ENCODE measurements around the gene ADNP2.
"Not testable (repeated sequence)": the region's sequence is repeated elsewhere in the genome, so short reads cannot be mapped to it uniquely, and the experiment has no call there.

The ADNP2 gene

DNA sequence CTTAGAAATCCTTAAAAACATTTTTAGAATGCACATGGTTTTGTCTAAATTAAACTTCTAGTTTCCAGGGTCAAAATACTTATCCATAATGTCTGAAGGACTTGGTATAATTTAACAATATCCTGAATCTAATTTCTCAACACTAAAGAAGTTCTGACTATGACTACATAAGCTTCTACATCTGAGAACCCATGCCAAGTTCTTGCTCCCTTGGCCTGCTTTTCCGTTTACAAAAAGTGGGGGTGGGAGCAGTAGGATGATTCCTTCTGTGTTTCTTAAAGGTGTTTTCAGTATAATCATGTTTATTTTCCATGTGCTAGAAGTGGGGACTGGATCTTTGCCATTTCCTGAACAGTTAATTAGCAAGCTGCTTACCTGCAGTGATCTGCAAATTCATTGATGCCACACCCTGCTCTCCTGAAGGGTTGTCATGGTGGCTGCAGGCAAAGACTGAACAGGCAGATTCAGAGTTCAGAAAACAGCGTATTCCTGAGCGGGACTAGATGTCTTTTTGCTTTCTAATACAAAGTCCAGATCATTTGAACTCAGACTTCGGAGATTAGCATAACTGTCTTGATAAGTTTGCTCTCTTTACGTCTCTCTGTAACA, 36.2 kb downstream of the ADNP2 start:
- DNase-seq (ENCODE audit: low read depth) = no peak

- DNase-seq (ENCODE audit: low read depth) = no peak
Observed at GRCh38 chr18:80147037-80147417, 38.0 kb downstream of the ADNP2 start.

DNA sequence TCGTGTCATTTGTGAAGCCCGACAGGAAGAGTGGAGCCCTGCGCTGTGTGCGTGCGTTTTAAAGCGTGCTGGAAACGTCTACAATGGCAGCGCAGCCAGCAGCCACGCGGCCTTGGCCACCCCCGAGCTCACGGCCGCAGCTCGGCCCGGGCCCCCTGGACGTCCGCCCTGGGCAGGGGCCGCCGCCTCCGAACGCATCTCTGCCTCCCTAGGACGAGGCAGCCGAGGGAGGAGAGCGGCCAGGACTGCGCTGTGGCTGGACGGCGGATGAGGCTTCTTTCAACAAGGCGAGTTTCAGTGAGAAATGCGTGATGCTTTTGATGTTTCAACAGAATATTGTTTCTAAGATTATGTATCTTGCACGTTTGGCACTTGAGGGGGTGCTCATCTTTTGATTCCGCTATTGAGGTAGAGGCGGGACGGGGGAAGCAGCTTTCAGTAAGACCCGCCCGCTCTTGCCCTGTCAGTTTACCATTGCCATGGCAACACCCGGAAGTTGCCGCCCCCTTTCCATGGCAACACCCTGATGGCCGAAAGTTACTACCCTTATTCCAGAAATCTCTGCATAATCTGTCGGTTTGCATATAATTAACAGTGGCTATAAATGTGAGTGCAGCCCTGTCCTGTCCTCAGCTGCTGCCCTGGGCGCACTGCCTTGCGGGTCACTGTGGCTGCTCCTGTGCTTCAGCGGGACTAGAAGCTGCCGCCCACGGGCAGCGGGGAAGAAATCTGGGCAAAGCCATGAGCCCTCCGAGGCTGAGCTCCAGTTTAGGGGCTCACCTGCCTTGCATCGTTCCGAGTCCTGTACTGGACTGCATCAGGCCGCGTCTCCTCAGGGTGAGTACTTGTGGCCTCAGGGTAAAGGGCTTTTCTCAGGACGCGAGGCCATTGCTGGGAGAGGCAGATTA, 38.6 kb downstream of the ADNP2 start:
- peak; percentile 69 for DNase-seq (ENCODE audit: low read depth)

- no peak for DNase-seq (ENCODE audit: low read depth)
Observed at GRCh38 chr18:80148326-80149199, 39.5 kb downstream of the ADNP2 start.

- DNase-seq (ENCODE audit: low read depth) = no peak
Observed at GRCh38 chr18:80149667-80150066, 40.6 kb downstream of the ADNP2 start.

DNA sequence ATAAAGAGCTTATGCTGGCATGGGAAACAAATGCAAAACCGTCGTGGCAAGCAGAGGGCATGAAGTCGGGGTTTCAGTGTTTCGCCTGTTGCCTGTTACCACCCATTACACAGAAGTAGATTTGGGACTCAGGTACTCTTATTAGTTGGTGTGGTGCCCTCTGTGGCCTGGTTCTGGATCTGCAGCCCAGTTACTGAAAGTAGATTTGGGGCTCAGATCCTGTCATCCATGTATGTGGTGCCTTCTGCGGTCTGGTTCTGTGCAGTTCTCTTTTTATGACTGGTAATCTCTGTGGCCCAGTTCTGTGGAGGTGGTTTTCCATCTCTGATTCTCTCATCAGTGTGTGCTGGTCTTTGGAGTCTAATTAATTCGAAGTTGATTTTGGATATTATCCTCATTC, 45.2 kb downstream of the ADNP2 start:
- DNase-seq (ENCODE audit: low read depth) = no peak

GRCh38 chr18:80157708-80158343, 48.8 kb downstream of the ADNP2 start:
- DNase-seq (ENCODE audit: low read depth) = peak; percentile 67

GRCh38 chr18:80158365-80158764, 49.3 kb downstream of the ADNP2 start:
- DNase-seq (ENCODE audit: low read depth) = no peak

DNA sequence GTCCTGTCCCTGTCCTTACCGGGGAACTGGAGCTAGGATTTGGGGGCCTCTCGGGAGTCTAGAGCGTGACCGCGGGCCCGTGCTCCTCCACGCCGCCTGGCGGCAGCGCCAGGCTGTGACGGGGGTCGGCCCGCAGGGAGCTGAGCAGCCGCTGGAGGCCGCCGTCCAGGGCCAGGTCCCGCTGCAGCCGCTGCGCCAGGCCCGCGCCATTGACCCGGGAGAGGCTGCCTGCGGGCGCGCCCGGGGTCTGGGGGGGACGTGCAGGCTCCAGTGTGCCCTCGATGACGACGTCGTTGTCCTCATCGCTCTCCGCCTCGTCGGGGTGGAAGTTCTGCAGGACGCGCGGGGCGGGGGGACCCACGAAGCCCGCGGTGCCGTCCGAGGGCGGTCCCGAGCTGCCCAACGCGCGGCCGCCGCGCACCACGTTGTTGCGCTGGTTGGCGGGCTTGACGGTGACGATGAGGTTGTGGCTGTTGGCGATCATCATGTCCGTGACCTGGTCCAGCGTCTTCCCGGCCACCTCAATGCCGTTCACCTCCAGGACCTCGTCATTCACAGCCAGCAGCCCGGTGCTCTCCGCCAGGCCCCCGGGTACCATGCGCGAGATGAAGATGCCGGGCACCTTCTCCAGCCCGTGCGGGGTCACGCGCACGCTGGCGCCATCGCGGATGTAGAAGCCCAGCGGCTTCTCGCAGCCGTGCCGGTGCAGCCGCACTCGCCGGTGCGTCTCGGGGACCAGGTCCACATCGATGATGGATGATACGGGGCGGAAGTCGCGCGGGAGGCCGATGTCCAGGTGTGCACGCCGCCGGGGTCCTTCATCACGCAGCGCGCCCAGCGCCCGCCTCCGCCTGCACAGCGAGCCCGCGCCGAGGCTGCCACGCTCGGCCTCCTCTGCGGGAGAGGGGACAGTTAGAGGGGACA, 50.9 kb downstream of the ADNP2 start:
- no peak for DNase-seq (ENCODE audit: low read depth)

- no peak for DNase-seq (ENCODE audit: low read depth)
Observed at GRCh38 chr18:80161781-80162417, 52.8 kb downstream of the ADNP2 start.

DNA sequence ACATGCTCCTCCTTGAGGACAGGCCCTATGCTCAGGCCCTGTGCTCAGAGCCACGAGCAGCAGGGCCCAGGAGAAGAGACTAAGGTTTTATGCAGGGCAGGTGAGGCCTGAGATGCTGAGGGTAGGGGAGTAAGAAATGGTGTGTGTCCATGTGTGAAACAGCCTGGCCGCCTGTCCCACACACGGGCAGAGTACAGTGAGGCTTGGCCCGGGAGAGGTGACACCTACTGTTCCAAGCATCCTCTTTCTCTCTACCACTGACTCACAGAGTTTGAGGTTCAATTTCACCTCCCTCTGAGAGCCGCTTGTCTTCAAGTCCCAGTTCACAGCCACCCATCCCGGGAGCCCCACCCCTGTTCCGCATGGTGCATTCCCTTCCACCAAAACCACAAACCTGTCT, 54.1 kb downstream of the ADNP2 start:
- no peak for DNase-seq (ENCODE audit: low read depth)

GRCh38 chr18:80164727-80165355, 55.8 kb downstream of the ADNP2 start:
- not testable (repeated sequence) for DNase-seq (ENCODE audit: low read depth)

DNA sequence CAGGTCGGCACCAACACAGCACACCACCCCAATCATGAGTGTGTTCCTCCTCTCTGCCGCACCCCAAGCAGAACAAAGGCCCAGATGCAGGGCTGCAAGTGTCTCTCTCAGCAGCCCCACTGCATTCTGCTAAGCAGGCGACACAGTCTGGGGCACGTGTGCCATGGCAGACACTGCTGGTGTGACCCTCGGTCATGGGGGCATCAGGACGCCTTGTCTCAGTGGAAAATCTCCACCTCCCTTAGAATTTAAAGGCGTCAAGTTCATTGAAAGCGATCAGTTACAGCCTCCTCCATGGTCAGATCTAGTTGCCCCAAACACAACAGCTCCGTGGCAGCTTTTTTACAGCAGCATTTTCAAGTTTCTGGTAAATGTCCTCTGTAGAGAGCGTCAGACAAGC, 57.2 kb downstream of the ADNP2 start:
- no peak for DNase-seq (ENCODE audit: low read depth)

DNA sequence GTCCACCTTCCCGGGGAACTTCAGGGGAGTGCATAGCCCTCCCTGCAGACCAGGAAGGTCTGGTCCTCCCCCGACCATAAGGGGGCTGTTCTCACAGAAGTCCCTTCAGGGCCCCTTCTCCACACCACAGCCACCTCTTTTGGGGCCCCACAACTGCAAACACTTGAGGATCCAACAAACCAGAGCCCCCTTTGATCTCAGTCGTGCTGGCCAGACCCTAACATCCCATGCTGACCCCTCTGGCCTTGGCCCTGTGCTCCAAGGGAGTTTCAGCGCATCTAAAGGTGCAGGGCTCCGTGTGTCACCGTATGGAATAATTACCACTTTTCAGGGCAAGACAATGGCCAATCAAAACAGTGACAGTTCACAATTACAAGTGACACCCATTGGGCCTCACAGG, 57.7 kb downstream of the ADNP2 start:
- no peak for DNase-seq (ENCODE audit: low read depth)

- no peak for DNase-seq (ENCODE audit: low read depth)
Observed at GRCh38 chr18:80167331-80167730, 58.3 kb downstream of the ADNP2 start.

GRCh38 chr18:80167931-80168330, 58.9 kb downstream of the ADNP2 start:
- DNase-seq (ENCODE audit: low read depth) = no peak

- no peak for DNase-seq (ENCODE audit: low read depth)
Observed at GRCh38 chr18:80168346-80168745, 59.3 kb downstream of the ADNP2 start.

DNA sequence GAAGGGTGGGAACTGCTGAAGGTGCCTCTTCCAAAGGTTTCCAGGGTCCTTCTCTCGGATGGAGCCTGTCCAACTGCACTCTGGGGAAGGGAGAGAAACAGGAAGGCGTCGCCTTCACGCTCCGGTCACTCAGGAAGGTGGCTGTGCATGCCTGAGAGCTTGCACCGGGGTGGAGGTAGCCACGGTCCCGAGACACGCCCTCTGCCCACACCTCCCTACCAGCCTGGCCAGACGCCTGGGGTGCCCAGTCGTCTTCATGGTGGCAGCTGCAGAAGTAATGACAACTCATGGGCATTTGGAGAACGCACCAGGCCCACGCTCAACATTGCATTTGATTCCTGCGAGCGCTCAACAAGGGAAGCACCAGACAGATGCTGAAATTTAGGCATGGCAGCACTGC, 59.9 kb downstream of the ADNP2 start:
- no peak for DNase-seq (ENCODE audit: low read depth)

- DNase-seq (ENCODE audit: low read depth) = no peak
Observed at GRCh38 chr18:80169607-80170006, 60.5 kb downstream of the ADNP2 start.
